GM21447 (cell line): ENCODE data around the gene ITSN2.
"Not testable (repeated sequence)": the region's sequence is repeated elsewhere in the genome, so short reads cannot be mapped to it uniquely, and the experiment has no call there.

Experiments used
- ATAC-seq: cut with Tn5 transposase; IDR thresholded peaks from one replicate; pipeline ENCODE4 v1.9.1; 2021; ENCODE audit not compliant: unreplicated experiment

ITSN2 gene

GRCh38 chr2:24221343-24222050, 138.8 kb downstream of the ITSN2 start:
- ATAC-seq, result no peak

GRCh38 chr2:24220554-24221291, 139.6 kb downstream of the ITSN2 start:
- ATAC-seq, result no peak

GRCh38 chr2:24214880-24215279, 145.5 kb downstream of the ITSN2 start:
- peak; percentile 97 for ATAC-seq

- no peak for ATAC-seq
These were observed 148.9 kb downstream of the ITSN2 start for GRCh38 chr2:24211408-24211807.

GRCh38 chr2:24210723-24211122, 149.6 kb downstream of the ITSN2 start:
- ATAC-seq, result no peak

GRCh38 chr2:24210106-24210455, 150.3 kb downstream of the ITSN2 start:
- ATAC-seq, result no peak

- no peak for ATAC-seq
These were observed 150.8 kb downstream of the ITSN2 start for GRCh38 chr2:24209389-24210105.

GRCh38 chr2:24208490-24208889, 151.8 kb downstream of the ITSN2 start:
- ATAC-seq, result no peak

GRCh38 chr2:24207359-24207758, 153.0 kb downstream of the ITSN2 start:
- ATAC-seq, result no peak

- no peak for ATAC-seq
These were observed 153.6 kb downstream of the ITSN2 start for GRCh38 chr2:24206714-24207113.

- no peak for ATAC-seq
These were observed 154.1 kb downstream of the ITSN2 start for GRCh38 chr2:24206242-24206641.

GRCh38 chr2:24205131-24205530, 155.2 kb downstream of the ITSN2 start:
- ATAC-seq, result no peak

- ATAC-seq, result no peak
These were observed 155.8 kb downstream of the ITSN2 start for GRCh38 chr2:24204505-24204904.

GRCh38 chr2:24203787-24204150, 156.6 kb downstream of the ITSN2 start:
- ATAC-seq, result no peak

GRCh38 chr2:24203029-24203786, 157.1 kb downstream of the ITSN2 start:
- no peak for ATAC-seq

- no peak for ATAC-seq
These were observed 159.5 kb downstream of the ITSN2 start for GRCh38 chr2:24200799-24201198.

GRCh38 chr2:24199968-24200590, 160.3 kb downstream of the ITSN2 start:
- no peak for ATAC-seq

- not testable (repeated sequence) for ATAC-seq
These were observed 163.1 kb downstream of the ITSN2 start for GRCh38 chr2:24197213-24197612.

- ATAC-seq, result no peak
These were observed 168.5 kb downstream of the ITSN2 start for GRCh38 chr2:24191848-24192247.

GRCh38 chr2:24191156-24191555, 169.2 kb downstream of the ITSN2 start:
- ATAC-seq, result no peak

- no peak for ATAC-seq
These were observed 169.8 kb downstream of the ITSN2 start for GRCh38 chr2:24190503-24190902.
